GM23338 (cell line): ENCODE measurements around the gene PRR22. TPM values are rescaled to one million over a fixed set of nuclear protein-coding genes. Genes with fewer than 3 reads are reported as not detected.

Source experiments
- ATAC-seq: fragments of 200-7000 bp; cut with Tn5 transposase; 3 replicates; pipeline ENCODE4 v1.9.1; 2020
- DNase-seq: peaks from one replicate; pipeline ENCODE4 v3.0.0-alpha.2; 2015; ENCODE audit warnings: low spot score
- H2AFZ ChIP-seq: fragments of 200-600 bp; sonication (generic); 2 replicates; pipeline ENCODE4 v1.8.0; 2016; ENCODE audit warnings: antibody characterized with exemption, mild to moderate bottlenecking, moderate library complexity
- H3F3A ChIP-seq: fragments of 200-600 bp; sonication (generic); replicated peaks from 2 replicates; pipeline ENCODE4 v1.8.0; 2017; ENCODE audit warnings: antibody characterized with exemption, mixed run types, low read depth
- H3K27ac ChIP-seq: fragments of 200-600 bp; sonication (generic); 2 replicates; pipeline ENCODE4 v1.6.1; 2016; ENCODE audit warnings: low read depth
- H3K27me3 ChIP-seq: fragments of 200-600 bp; sonication (generic); 2 replicates; pipeline ENCODE4 v1.8.0; 2016; ENCODE audit warnings: mild to moderate bottlenecking, mixed run types, moderate library complexity; ENCODE audit not compliant: insufficient read depth
- H3K36me3 ChIP-seq: fragments of 200-600 bp; sonication (generic); 2 replicates; pipeline ENCODE4 v1.8.0; 2016; ENCODE audit warnings: mild to moderate bottlenecking; ENCODE audit not compliant: insufficient read depth
- H3K4me1 ChIP-seq: fragments of 200-600 bp; sonication (generic); 2 replicates; pipeline ENCODE4 v1.8.0; 2016; ENCODE audit warnings: mild to moderate bottlenecking, moderate library complexity; ENCODE audit not compliant: insufficient read depth
- H3K4me2 ChIP-seq: fragments of 200-600 bp; sonication (generic); 2 replicates; pipeline ENCODE4 v1.7.1; 2017; ENCODE audit warnings: mixed run types
- H3K4me3 ChIP-seq: fragments of 200-600 bp; sonication (generic); 2 replicates; pipeline ENCODE4 v1.6.1; 2016; ENCODE audit warnings: mixed run types
- H3K79me2 ChIP-seq: fragments of 200-600 bp; sonication (generic); replicated peaks from 2 replicates; pipeline ENCODE4 v1.8.0; 2017; ENCODE audit warnings: mild to moderate bottlenecking; ENCODE audit not compliant: insufficient read depth
- H3K9me2 ChIP-seq: fragments of 200-600 bp; sonication (generic); 2 replicates; pipeline ENCODE4 v1.8.0; 2017; ENCODE audit not compliant: insufficient read depth
- H4K20me1 ChIP-seq: fragments of 200-600 bp; sonication (generic); replicated peaks from 2 replicates; pipeline ENCODE4 v1.8.0; 2017; ENCODE audit warnings: mild to moderate bottlenecking; ENCODE audit not compliant: insufficient read depth
- H3K27ac Mint-ChIP-seq: 2 replicates; pipeline ENCODE4 v1.8.0; 2020; ENCODE audit warnings: inconsistent platforms, mild to moderate bottlenecking, moderate library complexity, mixed read lengths
- H3K27me3 Mint-ChIP-seq: 3 replicates; pipeline ENCODE4 v1.8.0; 2022; ENCODE audit warnings: low read depth, mild to moderate bottlenecking, moderate library complexity, mixed read lengths, inconsistent platforms; ENCODE audit not compliant: insufficient read depth, poor library complexity
- H3K36me3 Mint-ChIP-seq: 3 replicates; pipeline ENCODE4 v1.8.0; 2021; ENCODE audit warnings: low read depth, mild to moderate bottlenecking, inconsistent platforms, moderate library complexity, mixed read lengths
- H3K4me1 Mint-ChIP-seq: 3 replicates; pipeline ENCODE4 v1.8.0; 2020; ENCODE audit warnings: mild to moderate bottlenecking, inconsistent platforms, mixed read lengths
- H3K4me3 Mint-ChIP-seq: 3 replicates; pipeline ENCODE4 v1.8.0; 2021; ENCODE audit warnings: moderate library complexity, mild to moderate bottlenecking, inconsistent platforms, mixed read lengths
- H3K9me3 Mint-ChIP-seq: 3 replicates; pipeline ENCODE4 v1.8.0; 2020; ENCODE audit warnings: moderate library complexity, mild to moderate bottlenecking, inconsistent platforms, mixed read lengths
- CREB1 ChIP-seq: fragments of 250-450 bp; sonication (Bioruptor Pico); IDR thresholded peaks from 2 replicates; pipeline ENCODE4 v1.5.0; 2020; ENCODE audit warnings: low read depth, mild to moderate bottlenecking, moderate library complexity
- CTCF ChIP-seq, 2 experiments: fragments of 200-600 bp in 1 of 2; sonication (generic) in 1 of 2; conservative IDR thresholded peaks; 2 replicates each; pipeline versions ENCODE4 v1.5.1 to v1.6.1; 2016 to 2017; ENCODE audit warnings: antibody characterized with exemption in 2 of 2, low read depth in 2 of 2, mild to moderate bottlenecking in 2 of 2, moderate library complexity in 1 of 2
- ETS1 ChIP-seq: IDR thresholded peaks from 2 replicates; pipeline ENCODE4 v1.6.1; 2016; ENCODE audit warnings: antibody characterized with exemption
- EZH2 ChIP-seq: fragments of 200-600 bp; sonication (generic); IDR thresholded peaks from one replicate; pipeline ENCODE4 v1.8.0; 2017; ENCODE audit warnings: antibody characterized with exemption, mild to moderate bottlenecking, low read depth; ENCODE audit not compliant: unreplicated experiment
- EZH2phosphoT487 ChIP-seq: fragments of 200-600 bp; sonication (generic); IDR thresholded peaks from one replicate; pipeline ENCODE4 v1.8.1; 2018; ENCODE audit warnings: antibody characterized with exemption; ENCODE audit not compliant: unreplicated experiment
- JUNB ChIP-seq: IDR thresholded peaks from one replicate; pipeline ENCODE4 v1.6.1; 2016; ENCODE audit warnings: antibody characterized with exemption; ENCODE audit not compliant: unreplicated experiment
- NANOG ChIP-seq: IDR thresholded peaks from 2 replicates; pipeline ENCODE4 v1.6.1; 2016; ENCODE audit warnings: antibody characterized with exemption, borderline replicate concordance
- POLR2AphosphoS5 ChIP-seq: IDR thresholded peaks from 2 replicates; pipeline ENCODE4 v1.6.1; 2016; ENCODE audit warnings: antibody characterized with exemption, low read depth
- REST ChIP-seq: IDR thresholded peaks from one replicate; pipeline ENCODE4 v1.6.1; 2018; ENCODE audit warnings: antibody characterized with exemption; ENCODE audit not compliant: unreplicated experiment
- STAT1 ChIP-seq: IDR thresholded peaks from one replicate; pipeline ENCODE4 v1.6.1; 2016; ENCODE audit warnings: antibody characterized with exemption; ENCODE audit not compliant: unreplicated experiment
- ZNF114 ChIP-seq: fragments of 250-450 bp; sonication (Bioruptor Pico); IDR thresholded peaks from 2 replicates; pipeline ENCODE4 v1.5.0; 2020; ENCODE audit warnings: mild to moderate bottlenecking, moderate library complexity
- ZNF331 ChIP-seq: fragments of 250-450 bp; sonication (Bioruptor Pico); IDR thresholded peaks from 2 replicates; pipeline ENCODE4 v1.5.0; 2020; ENCODE audit warnings: low read depth, mild to moderate bottlenecking, moderate library complexity
- ZNF462 ChIP-seq: fragments of 250-450 bp; sonication (Bioruptor Pico); IDR thresholded peaks from 2 replicates; pipeline ENCODE4 v1.5.0; 2020; ENCODE audit warnings: mild to moderate bottlenecking, moderate library complexity
- polyA plus RNA-seq: library from polyadenylated mRNA; unstranded; fragments of >200 nt; fragmentation: Nextera tagmentation; extraction: Ambion mirVana; gene quantifications from 2 replicates; pipeline ENCODE4 v1.2.1, GENCODE V29; 2016
- total RNA-seq: library from RNA; depleted of rRNA; stranded (reverse); fragments of >200 nt; shearing (Covaris generic); gene quantifications from 2 replicates; pipeline ENCODE4 v1.2.3, GENCODE V29; 2014

The PRR22 gene
- total and polyA plus RNA-seq, 2 experiments from 2014 or later = 1.0 to 1.2 TPM

- no peaks in the 10 kb centered on the region for H3K36me3 Mint-ChIP-seq
- H3K27me3 ChIP-seq = no peaks in the 10 kb centered on the region
- no peaks in the 10 kb centered on the region for H3K4me1 Mint-ChIP-seq
- no peaks in the 10 kb centered on the region for H3K36me3 ChIP-seq
- no peaks in the 10 kb centered on the region for H3K4me1 ChIP-seq
- H3K79me2 ChIP-seq = no peaks in the 10 kb centered on the region
- no peak overlapping the region for H3K4me2 ChIP-seq
- no peak overlapping the region for H3K4me3 ChIP-seq
- H3K4me3 Mint-ChIP-seq = no peak overlapping the region
- TF ChIP-seq REST (no peak), EZH2phosphoT487 (no peak), POLR2AphosphoS5 (no peak), JUNB (no peak), STAT1 (no peak), ZNF462 (CRISPR knock-in tag) (no peak), ZNF331 (no peak), ETS1 (no peak), ZNF114 (CRISPR knock-in tag) (no peak), NANOG (no peak), EZH2 (no peak), CREB1 (CRISPR knock-in tag) (no peak), CTCF (conservative IDR thresholded peaks at IDR 0.05; ENCODE audit: low read depth in 2 of 2) (no peak)
- H3K9me2 ChIP-seq = no peaks in the 10 kb centered on the region
- H3K27ac Mint-ChIP-seq = no peak overlapping the region
- no peaks in the 10 kb centered on the region; the same call in 1 of the 2 replicates for H4K20me1 ChIP-seq
- H2AFZ ChIP-seq = no peak overlapping the region
- H3K27me3 Mint-ChIP-seq = peaks cover 9% of the 10 kb centered on the region
- H3K27ac ChIP-seq = no peak overlapping the region
- H3F3A ChIP-seq = no peaks in the 10 kb centered on the region
- H3K9me3 Mint-ChIP-seq = no peaks in the 10 kb centered on the region; the same call in 2 of the 3 replicates
- no peak for ATAC-seq
- no peak for DNase-seq
These were observed 32.7 kb upstream of the PRR22 start for GRCh38 chr19:5817218-5817617.
